ENCODE results near the gene IGF1R.

DNA sequence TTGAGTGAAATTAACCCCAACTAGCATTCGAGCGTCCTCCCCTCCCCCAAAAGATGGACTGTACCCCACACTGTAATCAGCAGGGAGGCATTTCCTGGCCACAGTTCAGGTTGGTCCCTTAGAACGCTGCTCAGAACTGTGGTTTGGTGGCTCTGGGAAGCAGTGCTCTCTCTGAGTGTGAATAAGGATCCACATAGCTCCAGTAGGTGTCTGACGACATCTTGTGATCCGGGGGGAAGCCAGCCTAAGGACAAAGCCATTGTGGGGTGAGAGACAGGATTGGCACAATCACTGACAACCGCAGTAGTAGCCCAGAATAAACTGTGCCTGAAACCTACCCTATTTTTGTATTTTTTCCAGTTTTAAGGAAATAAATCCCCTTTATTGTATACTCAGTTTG lies 125.3 kb downstream of the IGF1R start:
- TF ChIP-seq NR1H2 (CRISPR knock-in tag; IDR thresholded peaks at IDR 0.05; ENCODE audit: borderline replicate concordance, low read depth), result no peak
- TF ChIP-seq ZNF24 (IDR thresholded peaks at IDR 0.05), result no peak
- no peak for TF ChIP-seq NPAS2 (CRISPR knock-in tag; IDR thresholded peaks at IDR 0.05; ENCODE audit: borderline replicate concordance)
- TF ChIP-seq POLR2AphosphoS5 (IDR thresholded peaks at IDR 0.05; ENCODE audit: low read depth, low read length), result no peak
- TF ChIP-seq, protein P1, sequence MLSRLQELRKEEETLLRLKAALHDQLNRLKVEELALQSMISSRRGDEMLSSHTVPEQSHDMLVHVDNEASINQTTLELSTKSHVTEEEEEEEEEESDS (CRISPR knock-in tag; IDR thresholded peaks at IDR 0.05; ENCODE audit: borderline replicate concordance), result no peak
- no peak for TF ChIP-seq ZNF124 (CRISPR knock-in tag; IDR thresholded peaks at IDR 0.05)
- TF ChIP-seq CHD2 (IDR thresholded peaks at IDR 0.05; ENCODE audit: low read depth, low read length), result no peak
- TF ChIP-seq, protein P2, sequence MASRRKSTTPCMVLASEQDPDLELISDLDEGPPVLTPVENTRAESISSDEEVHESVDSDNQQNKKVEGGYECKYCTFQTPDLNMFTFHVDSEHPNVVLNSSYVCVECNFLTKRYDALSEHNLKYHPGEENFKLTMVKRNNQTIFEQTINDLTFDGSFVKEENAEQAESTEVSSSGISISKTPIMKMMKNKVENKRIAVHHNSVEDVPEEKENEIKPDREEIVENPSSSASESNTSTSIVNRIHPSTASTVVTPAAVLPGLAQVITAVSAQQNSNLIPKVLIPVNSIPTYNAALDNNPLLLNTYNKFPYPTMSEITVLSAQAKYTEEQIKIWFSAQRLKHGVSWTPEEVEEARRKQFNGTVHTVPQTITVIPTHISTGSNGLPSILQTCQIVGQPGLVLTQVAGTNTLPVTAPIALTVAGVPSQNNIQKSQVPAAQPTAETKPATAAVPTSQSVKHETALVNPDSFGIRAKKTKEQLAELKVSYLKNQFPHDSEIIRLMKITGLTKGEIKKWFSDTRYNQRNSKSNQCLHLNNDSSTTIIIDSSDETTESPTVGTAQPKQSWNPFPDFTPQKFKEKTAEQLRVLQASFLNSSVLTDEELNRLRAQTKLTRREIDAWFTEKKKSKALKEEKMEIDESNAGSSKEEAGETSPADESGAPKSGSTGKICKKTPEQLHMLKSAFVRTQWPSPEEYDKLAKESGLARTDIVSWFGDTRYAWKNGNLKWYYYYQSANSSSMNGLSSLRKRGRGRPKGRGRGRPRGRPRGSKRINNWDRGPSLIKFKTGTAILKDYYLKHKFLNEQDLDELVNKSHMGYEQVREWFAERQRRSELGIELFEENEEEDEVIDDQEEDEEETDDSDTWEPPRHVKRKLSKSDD (CRISPR knock-in tag; IDR thresholded peaks at IDR 0.05; ENCODE audit: low read depth), result no peak
- TF ChIP-seq ZNF557 (CRISPR knock-in tag; IDR thresholded peaks at IDR 0.05), result no peak
- TF ChIP-seq, protein P3, sequence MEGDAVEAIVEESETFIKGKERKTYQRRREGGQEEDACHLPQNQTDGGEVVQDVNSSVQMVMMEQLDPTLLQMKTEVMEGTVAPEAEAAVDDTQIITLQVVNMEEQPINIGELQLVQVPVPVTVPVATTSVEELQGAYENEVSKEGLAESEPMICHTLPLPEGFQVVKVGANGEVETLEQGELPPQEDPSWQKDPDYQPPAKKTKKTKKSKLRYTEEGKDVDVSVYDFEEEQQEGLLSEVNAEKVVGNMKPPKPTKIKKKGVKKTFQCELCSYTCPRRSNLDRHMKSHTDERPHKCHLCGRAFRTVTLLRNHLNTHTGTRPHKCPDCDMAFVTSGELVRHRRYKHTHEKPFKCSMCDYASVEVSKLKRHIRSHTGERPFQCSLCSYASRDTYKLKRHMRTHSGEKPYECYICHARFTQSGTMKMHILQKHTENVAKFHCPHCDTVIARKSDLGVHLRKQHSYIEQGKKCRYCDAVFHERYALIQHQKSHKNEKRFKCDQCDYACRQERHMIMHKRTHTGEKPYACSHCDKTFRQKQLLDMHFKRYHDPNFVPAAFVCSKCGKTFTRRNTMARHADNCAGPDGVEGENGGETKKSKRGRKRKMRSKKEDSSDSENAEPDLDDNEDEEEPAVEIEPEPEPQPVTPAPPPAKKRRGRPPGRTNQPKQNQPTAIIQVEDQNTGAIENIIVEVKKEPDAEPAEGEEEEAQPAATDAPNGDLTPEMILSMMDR (CRISPR knock-in tag; IDR thresholded peaks at IDR 0.05), result no peak
- TF ChIP-seq, protein P4, sequence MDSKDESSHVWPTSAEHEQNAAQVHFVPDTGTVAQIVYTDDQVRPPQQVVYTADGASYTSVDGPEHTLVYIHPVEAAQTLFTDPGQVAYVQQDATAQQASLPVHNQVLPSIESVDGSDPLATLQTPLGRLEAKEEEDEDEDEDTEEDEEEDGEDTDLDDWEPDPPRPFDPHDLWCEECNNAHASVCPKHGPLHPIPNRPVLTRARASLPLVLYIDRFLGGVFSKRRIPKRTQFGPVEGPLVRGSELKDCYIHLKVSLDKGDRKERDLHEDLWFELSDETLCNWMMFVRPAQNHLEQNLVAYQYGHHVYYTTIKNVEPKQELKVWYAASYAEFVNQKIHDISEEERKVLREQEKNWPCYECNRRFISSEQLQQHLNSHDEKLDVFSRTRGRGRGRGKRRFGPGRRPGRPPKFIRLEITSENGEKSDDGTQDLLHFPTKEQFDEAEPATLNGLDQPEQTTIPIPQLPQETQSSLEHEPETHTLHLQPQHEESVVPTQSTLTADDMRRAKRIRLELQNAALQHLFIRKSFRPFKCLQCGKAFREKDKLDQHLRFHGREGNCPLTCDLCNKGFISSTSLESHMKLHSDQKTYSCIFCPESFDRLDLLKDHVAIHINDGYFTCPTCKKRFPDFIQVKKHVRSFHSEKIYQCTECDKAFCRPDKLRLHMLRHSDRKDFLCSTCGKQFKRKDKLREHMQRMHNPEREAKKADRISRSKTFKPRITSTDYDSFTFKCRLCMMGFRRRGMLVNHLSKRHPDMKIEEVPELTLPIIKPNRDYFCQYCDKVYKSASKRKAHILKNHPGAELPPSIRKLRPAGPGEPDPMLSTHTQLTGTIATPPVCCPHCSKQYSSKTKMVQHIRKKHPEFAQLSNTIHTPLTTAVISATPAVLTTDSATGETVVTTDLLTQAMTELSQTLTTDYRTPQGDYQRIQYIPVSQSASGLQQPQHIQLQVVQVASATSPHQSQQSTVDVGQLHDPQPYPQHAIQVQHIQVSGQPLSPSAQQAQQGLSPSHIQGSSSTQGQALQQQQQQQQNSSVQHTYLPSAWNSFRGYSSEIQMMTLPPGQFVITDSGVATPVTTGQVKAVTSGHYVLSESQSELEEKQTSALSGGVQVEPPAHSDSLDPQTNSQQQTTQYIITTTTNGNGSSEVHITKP (CRISPR knock-in tag; IDR thresholded peaks at IDR 0.05; ENCODE audit: low read depth), result no peak
